Gastrocnemius medialis (tissue), 4 donors: ENCODE results near the gene PCSK4.

Source experiments
- POLR2A ChIP-seq, 2 donors: fragments of 450-650 bp; IDR thresholded peaks; one replicate each; pipeline ENCODE4 v1.6.1; 2017; ENCODE audit warnings: antibody characterized with exemption in 2 of 2, mild to moderate bottlenecking in 2 of 2, moderate library complexity in 2 of 2
- TF ChIP-seq, protein P1 (sequence below), 5 experiments: fragments of 450-650 bp in 3 of 5; fragments of 200-600 bp in 2 of 5; sonication (generic) in 2 of 5; IDR thresholded peaks in 4 of 5; conservative IDR thresholded peaks in 1 of 5; 1 replicate in 4 of 5; 2 replicates in 1 of 5; pipeline ENCODE4 v1.5.1; 2016 to 2019; ENCODE audit warnings: antibody characterized with exemption in 5 of 5, mild to moderate bottlenecking in 3 of 5, moderate library complexity in 3 of 5

DNA sequence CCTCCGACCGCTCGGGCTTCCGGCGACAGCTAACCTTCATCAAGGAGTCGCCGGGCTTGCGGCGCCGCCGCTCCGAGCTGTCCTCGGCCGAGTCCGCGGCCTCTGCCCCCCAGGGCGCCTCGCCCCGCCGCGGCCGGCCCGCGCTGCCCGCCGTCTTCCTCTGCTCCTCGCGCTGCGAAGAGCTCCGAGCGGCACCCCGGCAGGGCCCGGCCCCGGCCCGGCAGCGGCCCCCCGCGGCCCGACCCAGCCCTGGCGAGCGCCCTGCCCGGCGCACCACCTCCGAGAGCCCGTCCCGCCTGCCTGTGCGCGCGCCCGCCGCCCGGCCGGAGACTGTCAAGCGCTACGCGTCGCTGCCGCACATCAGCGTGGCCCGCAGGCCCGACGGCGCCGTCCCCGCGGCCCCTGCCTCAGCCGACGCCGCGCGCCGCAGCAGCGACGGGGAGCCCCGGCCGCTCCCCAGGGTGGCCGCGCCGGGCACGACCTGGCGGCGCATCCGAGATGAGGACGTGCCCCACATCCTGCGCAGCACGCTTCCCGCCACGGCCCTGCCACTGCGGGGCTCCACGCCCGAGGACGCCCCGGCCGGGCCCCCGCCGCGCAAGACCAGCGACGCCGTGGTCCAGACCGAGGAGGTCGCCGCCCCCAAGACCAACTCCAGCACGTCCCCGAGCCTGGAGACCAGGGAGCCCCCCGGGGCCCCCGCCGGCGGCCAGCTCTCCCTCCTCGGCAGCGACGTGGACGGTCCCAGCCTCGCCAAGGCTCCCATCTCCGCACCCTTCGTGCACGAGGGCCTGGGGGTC lies 20.7 kb downstream of the PCSK4 start:
- TF ChIP-seq, protein P1, sequence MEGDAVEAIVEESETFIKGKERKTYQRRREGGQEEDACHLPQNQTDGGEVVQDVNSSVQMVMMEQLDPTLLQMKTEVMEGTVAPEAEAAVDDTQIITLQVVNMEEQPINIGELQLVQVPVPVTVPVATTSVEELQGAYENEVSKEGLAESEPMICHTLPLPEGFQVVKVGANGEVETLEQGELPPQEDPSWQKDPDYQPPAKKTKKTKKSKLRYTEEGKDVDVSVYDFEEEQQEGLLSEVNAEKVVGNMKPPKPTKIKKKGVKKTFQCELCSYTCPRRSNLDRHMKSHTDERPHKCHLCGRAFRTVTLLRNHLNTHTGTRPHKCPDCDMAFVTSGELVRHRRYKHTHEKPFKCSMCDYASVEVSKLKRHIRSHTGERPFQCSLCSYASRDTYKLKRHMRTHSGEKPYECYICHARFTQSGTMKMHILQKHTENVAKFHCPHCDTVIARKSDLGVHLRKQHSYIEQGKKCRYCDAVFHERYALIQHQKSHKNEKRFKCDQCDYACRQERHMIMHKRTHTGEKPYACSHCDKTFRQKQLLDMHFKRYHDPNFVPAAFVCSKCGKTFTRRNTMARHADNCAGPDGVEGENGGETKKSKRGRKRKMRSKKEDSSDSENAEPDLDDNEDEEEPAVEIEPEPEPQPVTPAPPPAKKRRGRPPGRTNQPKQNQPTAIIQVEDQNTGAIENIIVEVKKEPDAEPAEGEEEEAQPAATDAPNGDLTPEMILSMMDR (IDR thresholded peaks at IDR 0.05 in 4 of 5, conservative IDR thresholded peaks at IDR 0.05 in 1 of 5) = no peak
- no peak for TF ChIP-seq POLR2A (IDR thresholded peaks at IDR 0.05)
